ENCODE results near the gene CEACAM21. TPM values are rescaled to one million over a fixed set of nuclear protein-coding genes. Genes with fewer than 3 reads are reported as not detected.
A peak's percentile ranks its signal among the peaks of the same experiment; 100 is the strongest.

CEACAM21 gene
- total RNA-seq, 1 donor from 2014 or later, result 0.73 TPM

DNA sequence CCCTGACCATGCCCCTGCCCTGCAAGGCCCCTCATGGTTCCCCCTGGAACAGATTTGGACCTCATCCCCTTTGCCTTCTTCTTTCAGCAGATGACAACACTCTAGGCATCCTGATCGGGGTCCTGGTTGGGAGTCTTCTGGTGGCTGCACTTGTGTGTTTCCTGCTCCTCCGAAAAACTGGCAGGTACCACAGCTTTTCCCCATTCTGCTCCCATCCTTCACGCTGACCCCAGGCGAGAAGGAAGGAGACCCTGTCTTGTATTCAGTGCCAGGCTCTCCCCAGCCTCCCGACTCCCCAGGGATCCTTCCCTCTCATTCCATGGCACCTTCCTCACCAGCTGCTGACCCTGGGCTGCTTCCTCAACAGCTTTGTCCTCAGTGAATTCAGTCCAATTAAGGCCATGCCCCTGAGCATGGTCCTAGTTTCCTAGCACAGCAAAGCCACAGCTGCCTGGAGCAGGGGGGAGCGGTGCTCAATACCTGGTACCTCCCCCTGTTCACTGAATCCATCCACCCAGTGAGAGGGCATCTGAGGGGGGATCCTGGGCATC, 8.4 kb downstream of the CEACAM21 start:
- no peak for DNase-seq (ENCODE audit: low read depth, low spot score)

DNA sequence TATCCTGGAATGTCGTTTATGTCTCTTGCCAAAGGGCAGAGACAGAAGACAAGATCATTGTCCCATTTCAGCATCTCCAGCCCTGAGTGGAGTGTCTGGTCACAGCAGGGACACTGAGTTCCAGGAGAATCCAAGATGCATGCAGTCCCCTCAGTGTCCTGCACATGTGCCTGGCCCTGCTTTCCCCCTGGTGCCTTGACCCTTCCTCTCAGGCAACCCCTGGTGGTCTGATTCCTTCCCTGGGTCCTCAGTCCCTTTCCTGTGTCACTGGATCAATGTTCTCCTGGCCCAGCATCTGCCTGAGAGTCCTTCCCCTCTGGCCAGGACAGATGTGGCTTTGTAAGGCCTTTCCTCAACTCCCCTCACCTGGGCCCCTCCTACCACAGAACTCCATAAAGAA, 9.0 kb downstream of the CEACAM21 start:
- no peak for DNase-seq (ENCODE audit: low read depth, low spot score)

DNA sequence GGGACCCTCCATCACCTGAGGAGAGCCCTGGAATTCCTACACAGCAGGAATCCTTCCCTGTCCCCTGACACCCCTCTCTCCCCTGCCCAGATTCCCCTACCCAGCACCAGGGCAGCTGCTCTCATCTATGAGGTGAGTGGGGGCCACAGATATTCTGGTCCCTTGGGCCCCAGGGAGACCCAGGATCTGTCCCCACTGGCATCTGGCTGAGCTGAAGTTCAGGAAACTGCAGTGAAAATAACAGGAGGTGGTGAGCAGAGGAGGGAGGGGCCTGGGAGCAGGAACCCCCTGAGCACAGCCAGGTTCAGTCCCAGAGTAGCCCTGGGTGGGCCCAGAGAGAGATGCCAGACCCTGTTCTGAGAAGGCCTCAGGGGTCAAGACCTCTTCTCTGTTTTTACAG, 10.1 kb downstream of the CEACAM21 start:
- DNase-seq (ENCODE audit: low read depth, low spot score), result no peak

DNA sequence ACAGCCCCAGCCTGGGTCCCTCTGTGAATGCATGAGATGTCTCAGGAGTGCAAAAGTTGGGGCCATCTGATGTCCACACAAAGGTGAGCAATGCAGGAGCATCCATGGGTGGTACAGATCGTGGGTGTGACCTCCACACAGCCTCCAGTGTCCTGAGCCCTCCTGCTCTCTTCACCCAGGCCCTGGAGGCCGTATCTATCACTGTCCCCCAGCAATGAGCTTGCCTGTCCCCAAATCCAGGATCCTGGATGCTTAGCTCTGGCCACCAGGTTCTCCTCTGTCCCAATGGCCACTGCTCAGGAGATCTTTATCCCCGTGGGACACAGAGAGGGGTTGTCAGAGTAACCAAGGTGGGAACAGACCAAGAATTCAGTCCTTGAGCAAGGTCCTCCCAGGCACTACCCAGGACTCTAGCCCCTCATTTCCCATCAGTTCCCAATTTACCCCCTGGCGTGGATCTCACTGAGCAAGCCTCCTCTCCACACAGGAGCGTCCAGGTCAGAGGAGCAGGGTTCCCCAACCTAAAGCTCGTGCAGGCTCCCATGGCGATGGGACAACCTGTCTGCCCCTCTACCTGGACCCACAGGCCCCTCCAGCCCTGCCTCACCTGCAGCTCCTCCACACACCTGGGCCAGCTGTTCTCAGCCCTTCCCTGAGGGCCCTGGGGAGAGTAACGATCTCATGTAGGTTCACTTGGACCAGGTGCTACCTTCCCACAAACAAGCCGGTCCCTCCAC, 11.3 kb downstream of the CEACAM21 start:
- no peak for DNase-seq (ENCODE audit: low read depth, low spot score)

DNA sequence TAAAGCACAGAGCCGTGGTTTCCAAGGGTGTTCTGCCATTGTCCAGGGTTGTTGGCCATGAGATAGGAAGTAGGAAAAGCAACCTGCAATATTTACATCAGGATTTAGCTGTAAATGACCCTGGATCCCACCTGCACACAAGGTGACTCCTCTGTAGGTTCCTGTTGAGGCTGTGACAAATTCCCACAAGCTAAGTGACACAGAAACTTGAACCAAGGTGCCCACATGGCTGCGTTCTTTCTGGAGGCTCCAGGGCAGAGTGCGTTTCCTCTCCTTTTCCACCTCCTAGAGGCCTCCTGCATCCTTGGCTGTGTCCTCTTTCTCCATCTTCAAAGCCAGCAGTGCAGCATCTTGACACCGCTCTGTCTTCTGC, 11.9 kb downstream of the CEACAM21 start:
- no peak for DNase-seq (ENCODE audit: low read depth, low spot score)

DNA sequence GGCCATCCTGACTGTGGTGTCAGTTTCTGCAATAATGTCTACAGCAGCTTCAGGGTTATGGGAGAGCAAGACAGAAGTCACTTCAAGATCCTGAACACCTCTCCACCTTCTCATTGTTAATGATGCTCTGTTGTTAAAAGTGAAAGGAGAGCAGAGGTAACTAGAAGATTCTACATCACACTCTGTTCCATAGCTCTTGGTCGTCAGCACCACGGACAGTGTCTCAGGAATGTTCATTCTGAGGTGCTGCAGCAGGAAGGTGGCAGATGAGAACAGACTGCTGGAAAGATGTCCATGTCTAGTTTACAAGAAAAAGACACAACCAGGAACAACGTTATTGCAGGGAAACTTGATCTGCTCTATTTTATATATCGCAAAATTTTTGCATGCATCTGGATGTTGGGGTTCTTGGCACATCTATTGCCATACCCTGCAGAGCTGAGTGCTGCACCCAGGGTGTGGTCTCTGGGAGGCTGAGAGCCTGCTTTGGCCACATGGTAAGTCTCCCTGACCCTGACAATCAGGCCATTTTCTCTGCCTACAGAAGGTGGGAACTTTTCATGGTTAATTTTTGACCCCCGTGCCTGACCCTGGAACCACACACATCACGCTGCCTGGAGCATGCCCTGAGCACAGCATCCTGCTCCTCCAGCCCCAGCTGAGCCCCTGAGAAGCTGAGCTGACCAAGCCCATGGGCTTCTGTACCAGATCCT, 12.7 kb downstream of the CEACAM21 start:
- DNase-seq (ENCODE audit: low read depth, low spot score), result no peak

DNA sequence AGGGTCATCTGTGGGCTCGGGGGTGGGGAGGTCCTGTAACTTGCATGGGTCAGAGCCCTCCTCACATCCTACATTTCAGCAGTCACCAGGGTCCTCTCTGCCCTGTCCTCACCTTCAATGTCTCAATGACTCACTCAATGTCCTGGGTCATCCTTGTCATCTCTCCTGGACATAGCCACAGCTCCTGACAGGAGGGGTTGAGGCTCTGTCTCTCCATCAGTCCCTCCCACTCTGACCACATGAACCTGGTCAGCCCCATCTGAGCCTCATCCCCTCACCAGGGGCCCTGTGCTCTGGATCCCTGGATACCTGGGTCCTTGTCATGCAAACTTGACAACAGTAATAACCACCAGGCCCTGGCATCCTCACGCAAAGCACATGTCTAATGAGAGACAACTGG, 13.4 kb downstream of the CEACAM21 start:
- no peak for DNase-seq (ENCODE audit: low read depth, low spot score)

DNA sequence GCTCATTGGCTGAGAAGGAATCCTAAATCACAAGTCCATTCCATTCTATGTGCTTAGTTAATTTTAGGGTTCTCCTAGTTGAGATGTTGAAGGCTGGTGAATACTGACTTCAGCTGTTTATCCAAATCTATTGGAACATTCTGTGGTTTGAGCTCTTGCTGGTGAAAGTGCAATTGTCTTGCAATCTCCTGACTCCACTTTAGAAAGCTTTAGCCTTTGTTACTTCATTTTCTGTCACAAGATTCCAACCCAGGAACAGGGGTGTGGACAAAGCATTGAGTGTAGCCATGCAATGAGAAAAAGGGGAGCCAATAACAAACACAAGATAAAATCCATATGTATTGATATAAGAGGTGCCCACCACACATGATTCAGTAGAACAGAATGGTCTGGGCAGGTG, 15.0 kb downstream of the CEACAM21 start:
- no peak for DNase-seq (ENCODE audit: low read depth, low spot score)

DNA sequence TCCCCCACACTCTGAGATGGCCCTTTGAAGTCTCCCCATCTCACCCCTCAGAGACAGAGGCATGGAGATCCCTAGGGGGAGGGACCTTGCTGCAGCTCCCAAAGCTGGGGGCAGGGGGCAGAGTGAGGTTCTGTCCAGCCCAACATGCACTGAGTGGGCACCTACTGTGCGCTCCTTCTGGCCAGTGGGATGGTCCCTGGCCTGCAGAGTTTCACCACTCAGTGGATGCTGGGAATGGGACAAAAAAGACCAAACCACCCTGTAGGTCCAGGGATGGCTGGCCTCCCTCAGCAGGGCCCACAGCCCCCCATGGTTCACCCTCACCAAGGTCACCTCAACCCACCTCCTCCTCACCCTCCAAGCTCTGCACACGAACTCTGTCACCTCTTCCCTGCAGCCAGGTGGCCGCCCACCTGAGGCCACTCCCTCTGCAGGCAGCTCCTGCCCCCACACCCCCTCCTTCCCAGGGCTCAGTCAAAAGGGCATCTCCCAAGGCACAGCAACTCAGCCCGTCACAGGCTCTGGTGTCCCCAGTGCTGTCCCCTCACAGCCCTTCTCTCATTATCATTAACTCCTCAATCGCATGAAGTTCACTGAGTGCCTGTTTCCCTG, 16.1 kb downstream of the CEACAM21 start:
- DNase-seq (ENCODE audit: low read depth, low spot score), result no peak

DNA sequence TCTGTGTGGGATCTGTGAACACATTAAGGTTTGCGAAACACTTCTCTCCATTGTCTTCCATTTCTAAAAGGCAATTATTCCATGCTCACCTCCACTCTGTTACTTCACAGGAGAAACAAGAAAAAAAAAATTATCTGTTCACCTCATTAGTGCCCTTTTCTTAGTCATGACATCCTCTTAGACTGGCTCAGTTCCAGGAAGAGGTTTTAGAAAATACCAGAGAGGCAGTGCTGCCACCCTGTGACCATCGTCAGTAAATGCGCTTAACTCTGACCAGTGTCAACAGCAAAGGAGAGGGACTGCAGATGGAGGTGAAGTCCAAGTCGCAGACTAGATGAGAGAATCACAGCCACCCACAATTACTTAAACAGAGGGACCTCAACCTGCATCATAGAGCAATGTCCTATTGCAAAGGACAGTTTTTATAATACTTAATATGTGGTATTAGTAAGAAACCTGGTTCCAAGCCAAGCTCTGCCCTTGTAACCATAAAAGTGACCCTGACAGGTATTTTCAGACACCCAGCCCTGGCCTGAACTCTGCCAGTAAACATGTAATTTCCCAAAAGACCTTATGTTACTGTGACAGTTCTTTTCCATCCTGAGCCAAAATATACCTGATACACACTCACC, 19.4 kb downstream of the CEACAM21 start:
- DNase-seq (ENCODE audit: low read depth, low spot score), result peak; percentile 83

DNA sequence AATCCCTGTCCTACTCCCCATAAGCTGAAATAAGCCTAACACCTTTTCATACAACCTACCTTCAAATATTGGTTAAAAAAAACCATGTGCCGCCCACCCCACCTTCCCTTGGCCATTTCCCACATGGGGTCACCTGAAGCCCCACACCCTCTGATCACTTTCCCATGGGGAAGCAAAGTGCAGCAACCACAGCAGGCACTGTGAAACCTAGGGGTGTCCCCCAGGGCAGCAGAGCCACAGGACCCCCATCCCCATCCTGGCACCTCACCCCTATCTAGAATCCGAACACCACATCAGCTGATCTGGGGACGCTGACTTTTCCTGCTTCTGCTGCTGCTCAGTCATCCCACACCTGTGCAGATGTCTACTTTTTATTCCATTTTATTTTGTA, 19.9 kb downstream of the CEACAM21 start:
- no peak for DNase-seq (ENCODE audit: low read depth, low spot score)

DNA sequence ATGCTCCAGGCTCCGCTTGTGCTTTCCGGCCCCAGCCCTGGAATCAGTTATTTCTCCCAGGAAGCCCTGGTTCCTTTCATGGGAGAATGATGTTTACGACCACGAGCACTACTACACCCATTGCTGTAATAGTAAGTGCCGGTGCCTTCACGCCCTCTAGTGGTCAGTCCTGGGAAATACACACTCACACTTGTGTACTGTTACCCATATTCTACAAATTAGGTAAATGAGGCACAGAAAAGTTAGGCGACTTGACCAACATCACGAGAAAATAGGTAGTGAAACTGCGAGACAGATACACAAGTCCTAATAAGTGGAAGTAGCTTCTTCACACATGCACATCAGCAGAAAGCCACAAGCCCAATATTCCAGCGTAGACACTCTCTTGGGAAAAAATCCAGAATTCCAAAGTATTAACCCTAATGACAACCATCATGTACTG, 21.7 kb downstream of the CEACAM21 start:
- DNase-seq (ENCODE audit: low read depth, low spot score), result peak; percentile 26

DNA sequence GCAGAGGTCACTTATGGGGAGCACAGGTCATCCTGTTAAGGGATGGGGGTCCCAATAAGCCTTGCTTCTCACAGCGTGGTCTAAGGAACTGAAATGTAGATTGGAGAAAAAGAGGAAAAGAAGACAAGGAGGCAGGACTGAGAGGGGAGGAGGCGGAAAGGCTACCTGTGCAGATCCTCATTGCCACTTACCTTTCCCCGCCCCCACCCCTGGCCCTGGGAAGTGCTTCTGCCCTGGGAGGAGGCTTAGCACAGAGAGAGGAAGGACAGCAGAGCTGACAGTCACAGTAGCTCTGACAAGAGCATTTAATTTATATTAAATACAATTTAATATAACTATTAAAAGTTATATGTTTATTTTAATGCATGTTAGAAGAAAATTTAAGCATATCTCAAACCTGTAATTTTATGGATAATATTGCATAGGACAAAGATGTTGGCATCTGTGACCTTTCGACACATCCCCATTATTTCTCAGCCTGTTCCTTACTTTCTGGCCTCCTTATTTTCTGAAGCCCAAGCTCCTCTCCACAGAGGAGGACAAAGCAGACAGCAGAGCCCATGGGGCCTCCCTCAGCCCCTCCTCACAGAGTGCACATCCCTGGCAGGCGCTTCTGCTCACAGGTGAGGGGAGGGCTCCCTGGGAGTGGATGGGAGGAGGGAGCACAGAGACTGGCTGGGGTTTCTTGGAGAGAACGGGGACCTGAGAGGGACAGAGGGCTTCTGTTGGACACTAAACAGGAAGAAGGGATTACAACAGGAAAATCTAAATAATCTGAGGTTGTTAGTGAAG, 23.4 kb downstream of the CEACAM21 start:
- DNase-seq (ENCODE audit: low read depth, low spot score), result no peak

DNA sequence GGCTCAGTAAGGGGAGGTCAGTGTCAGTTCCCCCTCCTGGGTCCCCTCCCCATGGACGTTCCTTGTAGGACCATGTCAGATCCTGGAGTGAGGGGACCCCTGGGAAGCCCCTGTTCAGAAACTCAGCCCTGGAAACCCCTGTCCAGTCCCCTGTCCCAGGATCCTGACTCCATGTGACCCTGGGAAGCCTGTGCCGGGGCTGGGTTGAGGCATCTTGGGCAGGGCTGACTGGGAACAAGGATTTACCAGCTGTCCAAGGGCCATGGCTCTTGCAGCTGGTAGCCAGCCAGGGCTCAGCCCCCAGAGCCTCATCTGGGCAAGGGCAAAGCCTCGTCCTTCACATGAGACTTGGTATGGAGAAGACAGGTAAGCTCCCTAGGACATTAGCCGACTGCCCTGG, 25.8 kb downstream of the CEACAM21 start:
- DNase-seq (ENCODE audit: low read depth, low spot score), result no peak

DNA sequence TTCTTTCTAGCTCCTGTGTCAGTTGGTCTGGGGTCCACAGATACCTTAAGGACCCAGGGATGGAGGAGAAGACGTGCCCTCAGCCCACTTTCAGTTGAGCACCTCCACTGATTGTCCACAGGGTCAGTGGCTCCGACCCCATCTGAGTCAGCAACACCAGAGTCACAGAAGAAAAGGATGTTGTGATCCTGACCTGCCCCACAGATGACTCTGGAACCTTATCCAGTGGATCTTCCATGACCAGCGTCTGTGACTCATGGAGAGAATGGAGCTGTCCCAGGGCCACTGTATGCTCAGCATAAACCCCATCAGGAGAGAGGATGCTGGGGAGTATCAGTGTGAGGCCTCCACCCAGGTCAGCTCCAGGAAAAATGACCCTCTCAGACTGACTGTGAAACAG, 28.9 kb downstream of the CEACAM21 start:
- no peak for DNase-seq (ENCODE audit: low read depth, low spot score)

DNA sequence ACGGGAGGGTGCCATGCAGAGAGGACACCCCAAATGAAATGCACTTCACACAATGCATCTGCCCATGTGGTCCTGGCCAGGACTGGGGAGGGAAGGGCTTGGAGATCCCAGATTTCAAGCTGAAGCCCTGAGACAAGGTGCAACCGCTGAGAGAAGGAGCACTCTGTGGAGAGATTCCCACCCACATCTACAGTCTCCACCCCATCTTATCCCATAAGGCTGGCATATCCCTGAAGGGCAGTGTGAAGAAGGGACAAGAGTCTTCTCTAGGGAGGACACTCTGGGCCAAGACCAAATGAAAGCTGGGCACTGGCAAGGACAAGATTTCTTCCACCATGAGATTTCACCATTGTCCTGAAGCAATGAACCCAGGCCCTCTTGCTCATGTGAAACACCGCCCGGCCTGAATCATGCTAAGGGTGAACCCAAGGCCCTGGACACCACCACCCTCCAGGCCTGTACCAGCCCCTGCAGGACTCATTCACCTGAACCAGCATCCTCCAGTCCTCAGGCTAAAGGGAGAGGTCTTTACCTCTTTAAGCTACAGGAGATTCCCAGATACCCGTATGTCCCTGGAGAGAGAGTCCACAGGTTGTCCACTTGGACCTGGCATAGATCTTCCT, 30.4 kb downstream of the CEACAM21 start:
- DNase-seq (ENCODE audit: low read depth, low spot score), result no peak

DNA sequence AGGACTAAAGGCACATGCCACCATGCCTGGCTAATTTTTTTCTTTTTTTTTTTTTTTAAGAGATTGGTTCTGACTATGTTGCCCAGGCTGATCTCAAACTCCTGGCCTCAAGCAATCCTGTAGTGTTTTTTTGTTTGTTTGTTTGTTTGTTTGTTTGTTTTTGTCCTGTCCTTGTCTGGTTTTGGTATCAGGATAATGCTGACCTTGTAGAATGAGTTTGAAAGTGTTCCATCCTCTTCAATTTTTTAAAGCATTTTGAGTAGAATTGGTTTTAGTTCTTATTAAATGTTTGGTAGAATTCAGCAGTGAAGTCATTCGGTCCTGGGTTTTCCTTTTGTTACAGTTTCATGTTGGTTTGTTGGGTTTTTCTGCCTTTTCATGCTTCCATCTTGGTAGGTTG, 31.7 kb downstream of the CEACAM21 start:
- no peak for DNase-seq (ENCODE audit: low read depth, low spot score)

DNA sequence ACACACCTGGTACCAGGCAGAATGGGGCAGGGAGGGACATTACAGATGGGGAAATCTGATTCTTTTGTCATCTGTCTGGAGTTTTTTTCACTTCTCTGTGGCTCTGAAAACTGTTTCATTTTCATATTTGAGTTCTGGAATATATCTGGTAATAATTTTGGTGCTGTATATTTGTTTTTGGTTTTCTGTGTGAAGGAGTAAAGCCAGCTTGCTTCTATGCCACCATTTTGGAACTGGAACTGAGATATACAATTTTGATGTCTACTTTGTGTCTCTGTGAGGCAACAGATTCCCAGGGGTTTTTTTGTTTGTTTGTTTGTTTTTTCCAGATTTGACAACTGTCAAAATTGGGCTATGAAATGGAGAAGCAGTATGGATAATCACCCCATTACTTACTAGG, 34.8 kb downstream of the CEACAM21 start:
- no peak for DNase-seq (ENCODE audit: low read depth, low spot score)

DNA sequence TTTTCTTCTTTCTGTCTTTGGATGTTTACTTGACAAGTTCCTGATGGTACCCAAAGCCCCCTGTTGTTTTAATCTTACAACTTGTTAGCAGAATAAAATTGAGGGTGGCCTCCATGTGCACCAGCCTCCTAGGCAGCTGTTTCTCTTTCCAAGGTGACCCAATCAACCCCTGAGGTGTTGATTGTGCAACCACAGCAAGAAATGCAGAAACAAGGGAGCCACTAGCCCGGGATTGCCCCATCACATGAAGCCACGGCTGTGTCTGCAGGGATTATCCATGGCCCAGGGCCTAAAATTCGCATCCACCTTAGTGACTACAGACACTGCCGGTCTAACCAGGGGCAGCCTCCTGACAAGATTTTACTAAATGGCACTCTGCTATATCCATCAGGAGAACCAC, 36.5 kb downstream of the CEACAM21 start:
- DNase-seq (ENCODE audit: low read depth, low spot score), result no peak

DNA sequence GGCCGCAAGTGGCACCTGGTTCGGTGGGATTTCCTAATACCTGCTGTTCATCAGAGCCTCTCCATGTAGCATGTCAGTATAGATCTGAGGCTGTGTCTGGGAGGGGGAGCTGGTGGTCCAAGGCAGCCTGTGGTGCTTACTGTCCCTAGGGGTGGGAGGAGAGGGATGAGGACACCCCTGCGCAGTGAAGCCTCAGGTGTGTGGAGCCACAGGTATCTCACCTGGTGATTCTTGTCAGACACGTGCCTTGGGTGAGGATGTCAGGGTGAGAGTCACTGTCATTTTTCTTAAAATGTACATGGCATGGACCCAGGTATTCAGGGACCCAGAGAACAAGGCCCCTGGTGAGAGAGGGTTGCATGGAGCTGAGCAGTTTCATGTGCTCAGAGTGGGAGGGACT, 39.2 kb downstream of the CEACAM21 start:
- no peak for DNase-seq (ENCODE audit: low read depth, low spot score)

Measured in pulmonary artery endothelial cell (primary cell).